KBM-7 (cell line): ENCODE data around the gene LEMD1.
"Not testable (repeated sequence)": the region's sequence is repeated elsewhere in the genome, so short reads cannot be mapped to it uniquely, and the experiment has no call there.

ENCODE experiments used
- DNase-seq: peaks from one replicate; pipeline ENCODE4 v3.0.0-alpha.2; 2015
- in situ Hi-C: fragments of 300-500 bp; cut with MboI; formaldehyde crosslinking; loops from 2 replicates; pipeline ENCODE4 v1.14.3; 2020; ENCODE audit warnings: low sequenced_read_pairs, low pct_unique_long_range_greater_than_20kb, mixed read lengths

The LEMD1 gene

GRCh38 chr1:205434738-205435137, 12.9 kb upstream of the LEMD1 start:
- in situ Hi-C loops = no loop called here
- DNase-seq = no peak

- not testable (repeated sequence) for DNase-seq
These were observed 10.8 kb upstream of the LEMD1 start for GRCh38 chr1:205432692-205433091.

GRCh38 chr1:205432116-205432515, 10.3 kb upstream of the LEMD1 start:
- in situ Hi-C loops = no loop called here
- DNase-seq = no peak

More at GRCh38 chr1:205432692-205433091, 10.8 kb upstream of the LEMD1 start:
- in situ Hi-C loops = not testable (repeated sequence)

- DNase-seq = peak; percentile 60
- in situ Hi-C loops = no loop called here
These were observed 8.9 kb upstream of the LEMD1 start for GRCh38 chr1:205430696-205431305.

- in situ Hi-C loops = no loop called here
These were observed 8.2 kb upstream of the LEMD1 start for GRCh38 chr1:205429762-205430695.

GRCh38 chr1:205424901-205425600, 3.2 kb upstream of the LEMD1 start:
- in situ Hi-C loops = no loop called here
- no peak for DNase-seq

More at GRCh38 chr1:205429762-205430695, 8.2 kb upstream of the LEMD1 start:
- no peak for DNase-seq

GRCh38 chr1:205423814-205424399, 2.1 kb upstream of the LEMD1 start:
- in situ Hi-C loops = no loop called here
- DNase-seq = no peak

- DNase-seq = no peak
- in situ Hi-C loops = no loop called here
These were observed 1.3 kb upstream of the LEMD1 start for GRCh38 chr1:205422993-205423642.

- DNase-seq = no peak
- in situ Hi-C loops = no loop called here
These were observed 918 bp downstream of the LEMD1 start for GRCh38 chr1:205420938-205421337.

GRCh38 chr1:205417870-205418635, 3.8 kb downstream of the LEMD1 start:
- in situ Hi-C loops = no loop called here
- DNase-seq = no peak

GRCh38 chr1:205416322-205416721, 5.5 kb downstream of the LEMD1 start:
- DNase-seq = no peak

GRCh38 chr1:205410581-205411298, 11.1 kb downstream of the LEMD1 start:
- DNase-seq = no peak
- in situ Hi-C loops = no loop called here

More at GRCh38 chr1:205416322-205416721, 5.5 kb downstream of the LEMD1 start:
- in situ Hi-C loops = no loop called here

- DNase-seq = no peak
- in situ Hi-C loops = no loop called here
These were observed 13.9 kb downstream of the LEMD1 start for GRCh38 chr1:205407970-205408369.

GRCh38 chr1:205406252-205406651, 15.6 kb downstream of the LEMD1 start:
- in situ Hi-C loops, DNase-seq: not testable (repeated sequence)

GRCh38 chr1:205404484-205404883, 17.4 kb downstream of the LEMD1 start:
- DNase-seq, in situ Hi-C loops: not testable (repeated sequence)

- no peak for DNase-seq
- in situ Hi-C loops = no loop called here
These were observed 23.3 kb downstream of the LEMD1 start for GRCh38 chr1:205398586-205398985.

GRCh38 chr1:205396967-205397616, 24.8 kb downstream of the LEMD1 start:
- in situ Hi-C loops = no loop called here
- DNase-seq = peak; percentile 75
